ENCODE measurements around the gene VPS4A.

GRCh38 chr16:69338557-69339288, 27.6 kb downstream of the VPS4A start:
- TF ChIP-seq CTCF (conservative IDR thresholded peaks at IDR 0.05; ENCODE audit: low read depth, low read length) (no peak), EZH2 (IDR thresholded peaks at IDR 0.05; ENCODE audit: low read length, unreplicated experiment) (no peak)
